A549 (cell line): ENCODE results near the gene PDCD10. TPM values are rescaled to one million over a fixed set of nuclear protein-coding genes. Genes with fewer than 3 reads are reported as not detected.

Experiments
- ATAC-seq, 2 experiments: fragments of 200-7000 bp in 1 of 2; fragments of >200 bp in 1 of 2; cut with Nextera tagmentation in 1 of 2; cut with Tn5 transposase in 1 of 2; 3 replicates each; pipeline versions ENCODE4 v1.8.0 to v1.9.1; 2018 to 2020; ENCODE audit warnings: mild to moderate bottlenecking in 1 of 2, moderate library complexity in 1 of 2
- CTCF ChIA-PET: fragments of 300-600 bp; sonication (Branson Sonifier 250); formaldehyde crosslinking; extraction: SDS; loops from one replicate; lab custom pipeline; 2021; ENCODE audit warnings: antibody characterized with exemption, inconsistent platforms; lab: Yijun Ruan, JAX
- POLR2A ChIA-PET: fragments of 350-600 bp; formaldehyde crosslinking; extraction: SDS; loops from one replicate; lab custom pipeline; 2021; ENCODE audit warnings: antibody characterized with exemption, inconsistent platforms; lab: Yijun Ruan, JAX
- DNase-seq, 2 experiments: peaks; one replicate each; pipeline versions ENCODE4 v3.0.0 to v3.0.0-alpha.2; 2011 to 2016; ENCODE audit warnings: low read depth in 1 of 2, low spot score in 1 of 2
- FAIRE-seq: peaks from 2 replicates; lab custom pipeline; 2011; peaks lifted over from hg19 to GRCh38; lab: Jason Lieb, UNC
- H3K27ac ChIP-seq, 2 experiments: fragments of >200 bp; sonication (Bioruptor Twin); formaldehyde crosslinking; 3 replicates each; pipeline ENCODE4 v1.5.1; 2016 to 2017
- H3K4me1 ChIP-seq: fragments of >200 bp; sonication (Bioruptor Twin); formaldehyde crosslinking; 3 replicates; pipeline ENCODE4 v1.6.1; 2016
- H3K4me2 ChIP-seq: fragments of >200 bp; sonication (Bioruptor Twin); formaldehyde crosslinking; 3 replicates; pipeline ENCODE4 v1.6.1; 2016
- H3K4me3 ChIP-seq: fragments of >200 bp; sonication (Bioruptor Twin); formaldehyde crosslinking; 3 replicates; pipeline ENCODE4 v1.5.1; 2016
- H3K9me3 ChIP-seq: fragments of >200 bp; sonication (Bioruptor Twin); formaldehyde crosslinking; 3 replicates; pipeline ENCODE4 v1.6.1; 2016
- BCL3 ChIP-seq: fragments of >200 bp; sonication (Bioruptor Twin); formaldehyde crosslinking; IDR thresholded peaks from 3 replicates; pipeline ENCODE4 v1.6.1; 2016
- CBX2 ChIP-seq: fragments of 200-600 bp; sonication (generic); IDR thresholded peaks from 2 replicates; pipeline ENCODE4 v1.6.1; 2016; ENCODE audit warnings: low read depth, mild to moderate bottlenecking, borderline replicate concordance
- CEBPB ChIP-seq, 2 experiments: fragments of >200 bp in 1 of 2; sonication (Bioruptor Twin) in 1 of 2; formaldehyde crosslinking in 1 of 2; IDR thresholded peaks; 2 replicates each; pipeline ENCODE4 v1.6.1; 2012 to 2016
- CTCF ChIP-seq: fragments of >200 bp; sonication (Bioruptor Twin); formaldehyde crosslinking; IDR thresholded peaks from 3 replicates; pipeline ENCODE4 v1.5.1; 2016
- EHF ChIP-seq: fragments of 250-450 bp; sonication (Bioruptor Pico); IDR thresholded peaks from 2 replicates; pipeline ENCODE4 v1.5.0; 2020; ENCODE audit warnings: mild to moderate bottlenecking
- ESRRA ChIP-seq: fragments of 150-350 bp; IDR thresholded peaks from 2 replicates; pipeline ENCODE4 v1.6.1; 2014; ENCODE audit warnings: mild to moderate bottlenecking, low read length, borderline replicate concordance
- FOXS1 ChIP-seq: fragments of 250-450 bp; sonication (Bioruptor Pico); IDR thresholded peaks from 2 replicates; pipeline ENCODE4 v1.5.0; 2020; ENCODE audit warnings: mild to moderate bottlenecking, moderate library complexity
- GATA3 ChIP-seq: IDR thresholded peaks from 2 replicates; pipeline ENCODE4 v1.6.1; 2012; ENCODE audit warnings: borderline replicate concordance
- HDAC2 ChIP-seq: fragments of 200-600 bp; sonication (generic); IDR thresholded peaks from 2 replicates; pipeline ENCODE4 v1.6.1; 2016
- HOXA7 ChIP-seq: fragments of 250-450 bp; sonication (Bioruptor Pico); IDR thresholded peaks from 2 replicates; pipeline ENCODE4 v1.5.0; 2020; ENCODE audit warnings: mild to moderate bottlenecking, moderate library complexity
- HOXB5 ChIP-seq: fragments of 250-450 bp; sonication (Bioruptor Pico); IDR thresholded peaks from 2 replicates; pipeline ENCODE4 v1.5.0; 2020; ENCODE audit warnings: mild to moderate bottlenecking, moderate library complexity
- JUNB ChIP-seq: fragments of >200 bp; sonication (Bioruptor Twin); formaldehyde crosslinking; IDR thresholded peaks from 2 replicates; pipeline ENCODE4 v1.6.1; 2016
- MAX ChIP-seq: IDR thresholded peaks from 2 replicates; pipeline ENCODE4 v1.6.1; 2012
- MAZ ChIP-seq: fragments of 150-350 bp; IDR thresholded peaks from 2 replicates; pipeline ENCODE4 v1.6.1; 2014; ENCODE audit warnings: antibody characterized with exemption, low read depth, low read length, borderline replicate concordance
- NFE2L2 ChIP-seq: fragments of 150-350 bp; conservative IDR thresholded peaks from 2 replicates; pipeline ENCODE4 v1.6.1; 2014; ENCODE audit warnings: low read length
- PHF8 ChIP-seq: fragments of 200-600 bp; sonication (generic); IDR thresholded peaks from 2 replicates; pipeline ENCODE4 v1.6.1; 2016; ENCODE audit warnings: low read depth, mild to moderate bottlenecking, antibody characterized with exemption, moderate library complexity, borderline replicate concordance
- RAD21 ChIP-seq, 2 experiments: fragments of >200 bp in 1 of 2; sonication (Bioruptor Twin) in 1 of 2; formaldehyde crosslinking in 1 of 2; IDR thresholded peaks in 1 of 2; conservative IDR thresholded peaks in 1 of 2; 2 replicates in 1 of 2; 3 replicates in 1 of 2; pipeline ENCODE4 v1.6.1; 2012 to 2018; ENCODE audit warnings: inconsistent platforms in 1 of 2
- REST ChIP-seq: fragments of 200-600 bp; sonication (generic); IDR thresholded peaks from 2 replicates; pipeline ENCODE4 v1.6.1; 2016; ENCODE audit warnings: antibody characterized with exemption, mild to moderate bottlenecking, moderate library complexity
- RFX5 ChIP-seq: fragments of 450-650 bp; IDR thresholded peaks from 2 replicates; pipeline ENCODE4 v1.7.1; 2014; ENCODE audit warnings: antibody characterized with exemption, mild to moderate bottlenecking, moderate library complexity
- SMC3 ChIP-seq: fragments of >200 bp; sonication (Bioruptor Twin); formaldehyde crosslinking; IDR thresholded peaks from 3 replicates; pipeline ENCODE4 v1.6.1; 2018; ENCODE audit warnings: inconsistent platforms
- USF2 ChIP-seq: fragments of 450-650 bp; IDR thresholded peaks from 2 replicates; pipeline ENCODE4 v1.6.1; 2014; ENCODE audit warnings: antibody characterized with exemption
- WGBS: methylation state at CpG from one replicate; pipeline ENCODE4 v1.1.6; 2017; ENCODE audit errors: missing lambda C conversion rate; 5-methylcytosine and 5-hydroxymethylcytosine counted together
- polyA plus RNA-seq, 4 experiments: library from polyadenylated mRNA; depleted of rRNA in 3 of 4; stranded (reverse); fragments of >200 nt; fragmentation: RNase III in 1 of 4; extraction: RNeasy Plus Mini Kit Qiagen cat#74134 plus additional on column Dnase treatment in 1 of 4; gene quantifications; 2 replicates in 3 of 4; 3 replicates in 1 of 4; pipeline ENCODE4 v1.2.3, GENCODE V29; 2011 to 2017

The PDCD10 gene
- polyA plus RNA-seq, 2 of the 4 experiments (the other 2 are of a cell fraction): 53.7 to 100 TPM

GRCh38 chr3:167691366-167691765 lies 43.3 kb downstream of the PDCD10 start:
- Histone ChIP-seq H3K27ac (no peak overlapping the region), H3K4me2 (no peak overlapping the region), H3K4me3 (no peak overlapping the region), H3K9me3 (no peaks in the 10 kb centered on the region), H3K4me1 (no peaks in the 10 kb centered on the region)
- ChIA-PET POLR2A (no interaction called here), CTCF (no interaction called here)
- no peak for DNase-seq
- TF ChIP-seq CBX2 (no peak), HOXB5 (CRISPR knock-in tag) (no peak), CEBPB (IDR thresholded peaks at IDR 0.05) (no peak), HOXA7 (CRISPR knock-in tag) (no peak), FOXS1 (CRISPR knock-in tag) (no peak), RFX5 (no peak), GATA3 (no peak), PHF8 (no peak), USF2 (no peak), MAX (no peak), BCL3 (no peak), JUNB (no peak), EHF (CRISPR knock-in tag) (no peak), ESRRA (no peak), NFE2L2 (no peak), REST (no peak), MAZ (no peak), CTCF (no peak), HDAC2 (no peak)
- WGBS: 68% methylated on average over 3 of the region's 3 CpGs
- no peak for ATAC-seq
- no peak for FAIRE-seq

- Histone ChIP-seq H3K4me3 (no peak overlapping the region), H3K9me3 (no peaks in the 10 kb centered on the region), H3K4me1 (no peaks in the 10 kb centered on the region), H3K27ac (no peak overlapping the region), H3K4me2 (no peak overlapping the region)
- FAIRE-seq: no peak
- DNase-seq: peak; percentile 6 to 54
- TF ChIP-seq MAZ (no peak), CEBPB (IDR thresholded peaks at IDR 0.05) (peak in 1 of 2 experiments; percentile 58; a peak in 2 of 4 replicates), SMC3 (0 out of 3 replicates have a peak, but pooled peaks have one; percentile 22), CTCF (peak; percentile 56), RAD21 (conservative IDR thresholded peaks at IDR 0.05 in 1 of 2, IDR thresholded peaks at IDR 0.05 in 1 of 2) (peak in 1 of 2 experiments; percentile 22; a peak in 1 of 5 replicates), FOXS1 (CRISPR knock-in tag) (no peak)
- POLR2A ChIA-PET: no interaction called here
- CTCF ChIA-PET: interaction anchor here (0.6 to 1.7 kb wide), 7 partner anchors 9 to 345 kb away, joined by 3 to 6 read pairs (median 4); partner anchors contain the start of gene SERPINI1
- ATAC-seq: peak in 1 of 2 experiments; percentile 73; a peak in 3 of 6 replicates
Measured at GRCh38 chr3:167684388-167684993, 50.2 kb downstream of the PDCD10 start.
